ENCODE data around the gene EFHD1. TPM values are rescaled to one million over a fixed set of nuclear protein-coding genes. Genes with fewer than 3 reads are reported as not detected.

EFHD1 gene
- total and polyA plus RNA-seq, 9 of the 15 experiments (the other 6 are each of a cell fraction or from before 2014, with no cell fraction given): 0.66 to 9.1 (median 2.0) TPM

DNA sequence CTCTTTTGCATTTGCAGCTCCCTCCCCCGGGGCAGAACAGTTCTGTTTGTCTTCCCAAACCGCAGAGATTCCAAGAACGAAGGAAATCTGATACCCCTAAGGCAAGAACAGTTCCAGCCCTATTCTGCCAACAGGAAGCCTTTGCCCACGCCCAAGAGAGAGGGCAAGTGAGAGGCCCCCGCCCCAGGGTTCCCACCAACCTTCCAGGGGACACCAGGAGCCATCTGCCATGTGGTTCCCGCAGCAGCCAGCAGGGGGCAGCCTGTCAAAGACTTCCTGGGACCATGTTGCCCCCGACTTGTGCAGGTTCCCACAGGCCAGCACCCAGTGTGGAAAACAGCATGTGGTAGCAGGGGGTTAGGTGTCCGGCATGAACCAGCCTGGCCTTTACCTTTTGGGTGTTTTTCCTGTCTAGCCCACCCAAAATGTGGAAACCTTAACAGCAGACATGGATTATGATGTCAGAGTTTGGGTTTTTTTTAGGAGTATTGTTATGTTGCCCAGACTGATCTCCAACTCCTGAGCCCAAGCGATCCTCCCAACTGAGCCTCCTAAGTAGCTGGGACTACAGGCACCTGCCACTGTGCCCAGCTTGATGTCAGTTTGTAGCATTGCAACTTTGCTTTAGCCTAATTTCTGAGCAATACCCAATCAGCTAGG, 21.7 kb upstream of the EFHD1 start (continued):
- no peak for TF ChIP-seq ARNT (IDR thresholded peaks at IDR 0.05)

DNA sequence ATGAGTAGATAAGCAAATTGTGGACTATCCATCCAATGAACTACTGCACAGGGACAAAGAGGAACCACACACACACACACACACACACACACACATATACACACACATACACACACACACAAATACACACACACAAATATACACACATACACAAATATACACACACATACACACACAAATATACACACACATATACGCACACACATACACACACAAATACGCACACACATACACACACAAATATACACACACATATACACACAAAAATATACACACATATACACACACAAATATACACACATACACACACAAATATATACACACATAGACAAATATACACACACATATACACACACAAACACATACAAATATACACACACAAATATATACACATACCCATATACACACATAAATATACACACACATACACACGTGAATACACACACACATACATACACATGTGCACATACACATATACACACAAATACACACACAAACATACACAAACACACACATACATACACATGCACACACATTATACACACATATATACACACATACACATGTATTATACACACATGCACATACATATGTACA, 19.8 kb upstream of the EFHD1 start:
- intact Hi-C loops (cut with micrococcal nuclease): no loop called here
- no peak for ATAC-seq
- BruUV-seq (replicated peaks): no TSS peak
- FAIRE-seq: no peak
- 0% methylated on average over 1 of the region's 3 CpGs for whole genome bisulfite sequencing (ENCODE audit: insufficient coverage, low coverage, missing lambda C conversion rate)
- no peak overlapping the region for H3K4me3 ChIP-seq
- CTCF ChIA-PET (ENCODE audit: low intra/inter-chr PET ratio): no interaction called here
- no peaks in the 10 kb centered on the region for H3K27me3 ChIP-seq (ENCODE audit: control insufficient read depth in 2 of 2, insufficient read depth in 2 of 2, low read length in 2 of 2)
- TF ChIP-seq POLR2B (IDR thresholded peaks at IDR 0.05; ENCODE audit: low read depth, partially characterized antibody) (no peak), MYBL2 (IDR thresholded peaks at IDR 0.05; ENCODE audit: low read depth) (peak; percentile 16; the same call in 1 of the 2 replicates), MYBL2 (CRISPR knock-in tag; IDR thresholded peaks at IDR 0.05; ENCODE audit: borderline replicate concordance) (no peak), ARID2 (IDR thresholded peaks at IDR 0.05) (peak; percentile 26; the same call in 1 of the 2 replicates), ZNF263 (CRISPR knock-in tag; IDR thresholded peaks at IDR 0.05; ENCODE audit: borderline replicate concordance) (no peak), BCOR (IDR thresholded peaks at IDR 0.05) (0 out of 2 replicates have a peak, but pooled peaks have one; percentile 27), KDM1A (IDR thresholded peaks at IDR 0.05) (peak in 1 of 2 experiments; percentile 93; a peak in 2 of 4 replicates), HLTF (IDR thresholded peaks at IDR 0.05) (0 out of 2 replicates have a peak, but pooled peaks have one; percentile 43), TRIM24 (IDR thresholded peaks at IDR 0.05) (0 out of 4 replicates have a peak, but pooled peaks of 1 of the 2 experiments have one; percentile 23), SMARCC2 (IDR thresholded peaks at IDR 0.05; ENCODE audit: low read depth) (no peak), ESRRA (IDR thresholded peaks at IDR 0.05; ENCODE audit: borderline replicate concordance, low read depth) (no peak)
- TF ChIP-seq, protein P1, sequence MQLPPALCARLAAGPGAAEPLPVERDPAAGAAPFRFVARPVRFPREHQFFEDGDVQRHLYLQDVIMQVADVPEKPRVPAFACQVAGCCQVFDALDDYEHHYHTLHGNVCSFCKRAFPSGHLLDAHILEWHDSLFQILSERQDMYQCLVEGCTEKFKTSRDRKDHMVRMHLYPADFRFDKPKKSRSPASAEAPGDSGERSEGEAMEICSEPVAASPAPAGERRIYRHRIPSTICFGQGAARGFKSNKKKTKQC (CRISPR knock-in tag; IDR thresholded peaks at IDR 0.05): no peak
- TF ChIP-seq, protein P2, sequence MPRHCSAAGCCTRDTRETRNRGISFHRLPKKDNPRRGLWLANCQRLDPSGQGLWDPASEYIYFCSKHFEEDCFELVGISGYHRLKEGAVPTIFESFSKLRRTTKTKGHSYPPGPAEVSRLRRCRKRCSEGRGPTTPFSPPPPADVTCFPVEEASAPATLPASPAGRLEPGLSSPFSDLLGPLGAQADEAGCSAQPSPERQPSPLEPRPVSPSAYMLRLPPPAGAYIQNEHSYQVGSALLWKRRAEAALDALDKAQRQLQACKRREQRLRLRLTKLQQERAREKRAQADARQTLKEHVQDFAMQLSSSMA (CRISPR knock-in tag; IDR thresholded peaks at IDR 0.05): no peak
- H3K4me1 ChIP-seq (replicated peaks in 1 of 2; ENCODE audit: control insufficient read depth in 2 of 2, insufficient read depth in 2 of 2, low read length in 2 of 2): no peaks in the 10 kb centered on the region; a peak in 2 of 5 replicates
- H3K36me3 ChIP-seq (ENCODE audit: control insufficient read depth, insufficient read depth, low read length): no peaks in the 10 kb centered on the region
- DNase-seq (ENCODE audit: extremely low read depth in 1 of 4, low spot score in 3 of 4): no peak
- in situ Hi-C loops (cut with MboI): loop anchor here (25.0 kb wide), 1 partner anchor 649 kb away; the partner anchor contains the start of gene ATG16L1
- no peaks in the 10 kb centered on the region for H3K79me2 ChIP-seq (ENCODE audit: control insufficient read depth, insufficient read depth, low read length)
- no peak overlapping the region for H2AFZ ChIP-seq (ENCODE audit: low read depth, low read length)
- H3K27ac ChIP-seq (ENCODE audit: extremely low read depth, low read depth, low read length): no peak overlapping the region
- no peaks in the 10 kb centered on the region for H4K20me1 ChIP-seq (replicated peaks; ENCODE audit: control insufficient read depth, insufficient read depth, low read length)
- H3K4me2 ChIP-seq (ENCODE audit: insufficient read depth, low read length): no peak overlapping the region
- H3K9me1 ChIP-seq (ENCODE audit: control insufficient read depth, insufficient read depth, low read length): no peaks in the 10 kb centered on the region
- no peaks in the 10 kb centered on the region for H3K9me3 ChIP-seq (replicated peaks; ENCODE audit: control insufficient read depth, insufficient read depth, low read depth, low read length)
- H3K9ac ChIP-seq (ENCODE audit: insufficient read depth in 1 of 2, low read depth in 2 of 2, low read length in 2 of 2): no peak overlapping the region
- POLR2A ChIA-PET: no interaction called here

All from K562 (cell line).